ENCODE results near the gene CCNL1.
"Not testable (repeated sequence)": the region's sequence is repeated elsewhere in the genome, so short reads cannot be mapped to it uniquely, and the experiment has no call there.

CCNL1 gene

GRCh38 chr3:157122116-157122515 lies 37.8 kb downstream of the CCNL1 start:
- no peak for DNase-seq

- no peak for DNase-seq
These were observed 38.4 kb downstream of the CCNL1 start for GRCh38 chr3:157121522-157121921.

- DNase-seq = no peak
These were observed 39.7 kb downstream of the CCNL1 start for GRCh38 chr3:157120071-157120892.

- DNase-seq = peak; percentile 55
These were observed 40.5 kb downstream of the CCNL1 start for GRCh38 chr3:157119369-157119951.

GRCh38 chr3:157117875-157118654 lies 41.9 kb downstream of the CCNL1 start:
- no peak for DNase-seq

GRCh38 chr3:157117206-157117605 lies 42.7 kb downstream of the CCNL1 start:
- DNase-seq = no peak

- no peak for DNase-seq
These were observed 43.9 kb downstream of the CCNL1 start for GRCh38 chr3:157116017-157116416.

GRCh38 chr3:157115069-157116006 lies 44.6 kb downstream of the CCNL1 start:
- no peak for DNase-seq

- no peak for DNase-seq
These were observed 46.0 kb downstream of the CCNL1 start for GRCh38 chr3:157113832-157114505.

- no peak for DNase-seq
These were observed 47.4 kb downstream of the CCNL1 start for GRCh38 chr3:157112536-157112935.

GRCh38 chr3:157111518-157111917 lies 48.4 kb downstream of the CCNL1 start:
- no peak for DNase-seq

GRCh38 chr3:157110761-157111278 lies 49.1 kb downstream of the CCNL1 start:
- DNase-seq = no peak

GRCh38 chr3:157109267-157110141 lies 50.4 kb downstream of the CCNL1 start:
- no peak for DNase-seq

- no peak for DNase-seq
These were observed 52.3 kb downstream of the CCNL1 start for GRCh38 chr3:157107644-157108133.

GRCh38 chr3:157107037-157107436 lies 52.9 kb downstream of the CCNL1 start:
- no peak for DNase-seq

- DNase-seq = peak; percentile 31 to 33
These were observed 54.9 kb downstream of the CCNL1 start for GRCh38 chr3:157104928-157105652.

- no peak for DNase-seq
These were observed 55.4 kb downstream of the CCNL1 start for GRCh38 chr3:157104521-157104920.

GRCh38 chr3:157103860-157104259 lies 56.1 kb downstream of the CCNL1 start:
- no peak for DNase-seq

GRCh38 chr3:157103280-157103679 lies 56.7 kb downstream of the CCNL1 start:
- no peak for DNase-seq

- DNase-seq = not testable (repeated sequence)
These were observed 57.4 kb downstream of the CCNL1 start for GRCh38 chr3:157102595-157102994.
